NCI-H2081 (cell line): ENCODE measurements around the gene STRIP1.

Experiments used
- DNase-seq, 2 experiments: peaks; one replicate each; lab custom pipeline; 2025; lab: John Stamatoyannopoulos, UW

STRIP1 gene

GRCh38 chr1:110091791-110092190, 57.4 kb downstream of the STRIP1 start:
- DNase-seq: no peak

DNA sequence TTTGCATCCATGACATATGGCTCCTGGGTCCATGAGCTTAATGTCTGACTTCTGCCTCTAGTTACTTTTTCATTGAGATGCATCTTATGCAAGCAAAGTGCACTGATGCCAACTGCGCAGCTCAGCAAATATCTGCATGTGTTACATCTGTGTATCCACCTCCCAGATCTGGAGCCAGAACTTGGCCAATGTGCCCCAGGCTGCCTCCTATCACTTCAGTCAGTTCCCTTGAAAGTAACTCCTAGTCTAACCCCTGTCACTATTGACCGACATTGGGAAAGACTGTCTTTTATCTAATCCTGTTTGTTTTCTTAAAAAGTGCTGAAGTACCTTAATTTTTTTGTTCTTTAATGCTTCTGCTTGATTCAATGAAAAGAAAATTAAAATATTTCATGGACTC, 58.6 kb downstream of the STRIP1 start:
- DNase-seq: no peak

- DNase-seq: no peak
These were observed 60.7 kb downstream of the STRIP1 start for GRCh38 chr1:110094931-110095654.

DNA sequence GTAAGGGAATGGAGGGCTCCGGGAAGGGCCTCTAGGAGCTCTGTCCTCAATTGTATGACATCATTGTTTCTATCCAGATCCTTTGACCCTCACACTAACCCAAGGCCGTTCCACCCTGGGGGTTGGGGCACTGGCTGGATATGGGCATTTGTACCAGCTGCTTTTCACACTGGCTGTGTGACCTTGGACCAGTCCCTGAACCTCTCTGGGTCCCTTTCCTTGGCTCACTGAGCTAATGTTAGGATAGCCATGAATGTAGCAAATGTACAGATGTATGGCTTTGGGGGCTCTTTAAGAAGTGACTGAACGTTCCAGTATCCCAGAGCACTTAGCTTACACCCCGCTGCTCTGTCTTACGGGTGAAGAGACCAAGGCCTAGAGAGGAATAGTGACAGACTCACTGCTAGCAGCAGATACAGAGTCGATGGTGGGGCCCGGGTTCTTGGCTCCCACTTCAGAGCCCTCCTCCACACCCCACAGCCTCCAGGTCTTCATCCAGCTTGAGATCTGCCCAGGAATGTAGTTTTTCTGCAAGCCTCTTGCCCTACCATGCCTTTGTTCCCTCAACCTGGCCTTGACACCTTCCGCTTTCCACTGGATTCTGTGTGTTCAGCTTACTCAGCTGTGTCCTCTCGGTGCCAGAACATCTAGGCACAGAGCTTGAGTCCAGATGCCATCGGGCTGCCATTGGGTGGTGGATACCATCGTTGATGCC, 63.2 kb downstream of the STRIP1 start:
- DNase-seq: no peak

DNA sequence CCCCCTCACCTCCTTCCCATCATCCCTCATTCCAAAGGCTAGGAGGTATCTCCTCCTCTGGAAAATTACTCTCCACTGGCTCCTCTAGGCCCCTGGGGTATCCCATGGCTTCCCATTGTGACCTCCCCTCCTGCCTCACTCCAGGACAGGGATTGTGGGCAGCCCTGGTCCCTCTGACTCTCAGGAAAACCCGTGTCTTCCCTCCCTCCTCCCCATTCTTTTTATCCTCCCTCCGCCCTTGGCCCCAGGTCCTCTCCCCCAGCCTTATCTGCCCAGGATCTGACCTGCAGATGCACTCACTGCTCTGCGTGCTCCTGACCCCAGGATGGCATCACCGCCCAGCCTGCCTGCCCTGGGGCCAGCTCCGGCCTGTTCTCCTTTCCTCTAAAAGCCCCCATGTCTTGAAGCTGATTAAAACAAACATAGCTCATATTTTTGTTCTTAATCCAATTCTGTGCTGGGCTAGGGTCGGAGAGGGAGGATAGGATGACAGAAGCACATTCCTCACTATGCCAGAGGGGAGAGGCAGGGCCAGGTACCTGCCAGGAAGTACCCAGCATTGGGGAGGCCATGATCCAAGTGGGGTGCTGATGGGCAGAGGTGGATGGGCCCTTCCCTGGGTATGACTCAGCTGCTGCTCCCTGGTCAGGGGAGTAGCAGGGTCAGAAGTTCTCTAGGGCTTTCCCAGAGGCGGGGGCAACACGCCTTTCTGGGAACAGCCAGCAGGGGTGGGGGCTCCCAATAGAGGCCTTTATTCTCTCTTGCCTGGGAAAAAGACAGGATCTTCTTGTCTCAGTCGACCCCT, 64.0 kb downstream of the STRIP1 start:
- DNase-seq: no peak

- DNase-seq: no peak
These were observed 65.9 kb downstream of the STRIP1 start for GRCh38 chr1:110100335-110100734.

- no peak for DNase-seq
These were observed 67.7 kb downstream of the STRIP1 start for GRCh38 chr1:110102081-110102480.
